GM12892 (cell line): ENCODE measurements around the gene REEP1.

ENCODE experiments used
- POLR2A ChIP-seq: IDR thresholded peaks from 2 replicates; pipeline ENCODE4 v1.6.1; 2011; ENCODE audit warnings: low read depth, low read length, control low read depth
- POLR2AphosphoS5 ChIP-seq: IDR thresholded peaks from 2 replicates; pipeline ENCODE4 v1.6.1; 2011; ENCODE audit warnings: low read depth, low read length, control low read depth
- TAF1 ChIP-seq: IDR thresholded peaks from 2 replicates; pipeline ENCODE4 v1.6.1; 2011; ENCODE audit warnings: low read depth, mild to moderate bottlenecking, control low read depth, low read length, borderline replicate concordance

GRCh38 chr2:86315084-86315483 lies 22.3 kb downstream of the REEP1 start:
- no peak for TF ChIP-seq POLR2A
- TF ChIP-seq POLR2AphosphoS5 = no peak
- no peak for TF ChIP-seq TAF1
